ENCODE results near the gene ZFP1.

GRCh38 chr16:75102595-75102994 is 45.7 kb upstream of the ZFP1 start:
- TF ChIP-seq POLR2A (IDR thresholded peaks at IDR 0.05) (no peak), CTCF (IDR thresholded peaks at IDR 0.05) (no peak)

Measured in esophagus squamous epithelium (tissue), 4 donors.